HG03103 (cell line): ENCODE measurements around the gene QSOX2.

Experiments
- ATAC-seq: cut with Tn5 transposase; IDR thresholded peaks from one replicate; pipeline ENCODE4 v1.9.1; 2021; ENCODE audit warnings: low read depth; ENCODE audit not compliant: unreplicated experiment

Gene QSOX2

GRCh38 chr9:136252846-136253245 is 7.2 kb upstream of the QSOX2 start:
- ATAC-seq = no peak

- no peak for ATAC-seq
Observed at GRCh38 chr9:136252281-136252680, 6.7 kb upstream of the QSOX2 start.

- no peak for ATAC-seq
Observed at GRCh38 chr9:136251264-136252115, 5.9 kb upstream of the QSOX2 start.

GRCh38 chr9:136250676-136251075 is 5.1 kb upstream of the QSOX2 start:
- no peak for ATAC-seq

GRCh38 chr9:136249877-136250559 is 4.4 kb upstream of the QSOX2 start:
- ATAC-seq = no peak

- ATAC-seq = no peak
Observed at GRCh38 chr9:136248951-136249876, 3.6 kb upstream of the QSOX2 start.

- ATAC-seq = no peak
Observed at GRCh38 chr9:136247947-136248637, 2.5 kb upstream of the QSOX2 start.

GRCh38 chr9:136247551-136247916 is 1.9 kb upstream of the QSOX2 start:
- ATAC-seq = no peak

- no peak for ATAC-seq
Observed at GRCh38 chr9:136246849-136247550, 1.4 kb upstream of the QSOX2 start.

GRCh38 chr9:136244969-136245218 is 718 bp downstream of the QSOX2 start:
- ATAC-seq = no peak

- no peak for ATAC-seq
Observed at GRCh38 chr9:136244122-136244968, 1.3 kb downstream of the QSOX2 start.

GRCh38 chr9:136243631-136244030 is 2.0 kb downstream of the QSOX2 start:
- no peak for ATAC-seq

- ATAC-seq = no peak
Observed at GRCh38 chr9:136242918-136243525, 2.6 kb downstream of the QSOX2 start.

GRCh38 chr9:136242248-136242647 is 3.4 kb downstream of the QSOX2 start:
- ATAC-seq = no peak

GRCh38 chr9:136241542-136241941 is 4.1 kb downstream of the QSOX2 start:
- no peak for ATAC-seq

GRCh38 chr9:136240941-136241340 is 4.7 kb downstream of the QSOX2 start:
- no peak for ATAC-seq

- ATAC-seq = no peak
Observed at GRCh38 chr9:136239983-136240330, 5.7 kb downstream of the QSOX2 start.

GRCh38 chr9:136239135-136239982 is 6.3 kb downstream of the QSOX2 start:
- no peak for ATAC-seq
